ENCODE measurements around the gene ADGRL2. TPM values are rescaled to one million over a fixed set of nuclear protein-coding genes. Genes with fewer than 3 reads are reported as not detected.

Gene ADGRL2
- polyA plus RNA-seq, 1 donor (not counting 4 experiments of a cell fraction or from before 2014, with no cell fraction given), result 6.6 TPM

DNA sequence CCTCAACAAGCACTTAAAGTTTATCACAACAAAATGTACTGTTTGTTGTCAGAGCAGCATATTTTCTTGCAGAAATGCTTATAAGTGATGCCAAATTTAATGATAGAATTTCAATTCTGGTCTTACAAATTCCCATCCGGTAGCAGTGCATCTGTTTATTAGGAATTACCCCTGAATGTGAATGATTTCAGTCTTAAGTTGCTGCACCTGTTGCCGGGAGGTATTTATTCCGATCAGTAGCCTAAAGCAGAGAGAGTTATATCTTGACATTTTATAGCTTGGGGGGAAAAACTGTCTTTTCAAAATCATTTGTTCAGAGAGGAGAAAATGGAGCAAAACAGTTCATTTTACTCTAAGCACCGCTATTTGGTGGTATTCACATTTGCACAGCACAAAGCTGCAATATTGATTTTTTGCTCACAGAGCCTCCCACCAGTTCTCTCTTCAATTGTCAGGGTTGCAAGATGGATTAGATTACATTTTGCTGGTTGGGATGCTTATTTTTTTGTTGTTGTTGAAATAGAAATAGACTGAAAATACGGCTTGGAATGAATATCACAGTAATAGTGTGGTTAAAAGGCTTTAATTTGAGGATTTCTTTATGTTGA lies 98.6 kb downstream of the ADGRL2 start:
- no peak overlapping the region for H2AFZ ChIP-seq (ENCODE audit: control insufficient read depth, low read length)
- H3K36me3 ChIP-seq (ENCODE audit: control insufficient read depth in 2 of 2, extremely low read depth in 1 of 2, insufficient read depth in 2 of 2, low read length in 2 of 2), result no peaks in the 10 kb centered on the region
- no peak overlapping the region for H3K9ac ChIP-seq (ENCODE audit: control insufficient read depth, extremely low read depth, insufficient read depth, low read length)
- no peak overlapping the region for H3K4me3 ChIP-seq (ENCODE audit: control insufficient read depth in 2 of 3, extremely low read depth in 1 of 3, insufficient read depth in 2 of 3, low read depth in 1 of 3, low read length in 3 of 3)
- no peaks in the 10 kb centered on the region for H3K9me3 ChIP-seq (ENCODE audit: control insufficient read depth, low read depth, low read length)
- no peaks in the 10 kb centered on the region for H3K4me1 ChIP-seq (ENCODE audit: control insufficient read depth, extremely low read depth, insufficient read depth, low read length)
- no peak for FAIRE-seq
- no peak for DNase-seq (ENCODE audit: low read depth, low spot score)
- H4K20me1 ChIP-seq (ENCODE audit: control insufficient read depth, extremely low read depth, insufficient read depth, low read length), result no peaks in the 10 kb centered on the region
- H3K27ac ChIP-seq (ENCODE audit: control insufficient read depth, insufficient read depth, low read length), result no peak overlapping the region
- TF ChIP-seq EZH2 (IDR thresholded peaks at IDR 0.05; ENCODE audit: low read length), result no peak
- TF ChIP-seq, protein P1, sequence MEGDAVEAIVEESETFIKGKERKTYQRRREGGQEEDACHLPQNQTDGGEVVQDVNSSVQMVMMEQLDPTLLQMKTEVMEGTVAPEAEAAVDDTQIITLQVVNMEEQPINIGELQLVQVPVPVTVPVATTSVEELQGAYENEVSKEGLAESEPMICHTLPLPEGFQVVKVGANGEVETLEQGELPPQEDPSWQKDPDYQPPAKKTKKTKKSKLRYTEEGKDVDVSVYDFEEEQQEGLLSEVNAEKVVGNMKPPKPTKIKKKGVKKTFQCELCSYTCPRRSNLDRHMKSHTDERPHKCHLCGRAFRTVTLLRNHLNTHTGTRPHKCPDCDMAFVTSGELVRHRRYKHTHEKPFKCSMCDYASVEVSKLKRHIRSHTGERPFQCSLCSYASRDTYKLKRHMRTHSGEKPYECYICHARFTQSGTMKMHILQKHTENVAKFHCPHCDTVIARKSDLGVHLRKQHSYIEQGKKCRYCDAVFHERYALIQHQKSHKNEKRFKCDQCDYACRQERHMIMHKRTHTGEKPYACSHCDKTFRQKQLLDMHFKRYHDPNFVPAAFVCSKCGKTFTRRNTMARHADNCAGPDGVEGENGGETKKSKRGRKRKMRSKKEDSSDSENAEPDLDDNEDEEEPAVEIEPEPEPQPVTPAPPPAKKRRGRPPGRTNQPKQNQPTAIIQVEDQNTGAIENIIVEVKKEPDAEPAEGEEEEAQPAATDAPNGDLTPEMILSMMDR (optimal IDR thresholded peaks at IDR 0.05 in 1 of 3, IDR thresholded peaks at IDR 0.05 in 1 of 3, conservative IDR thresholded peaks at IDR 0.05 in 1 of 3; ENCODE audit: extremely low read depth in 1 of 3, insufficient read depth in 2 of 3, low read length in 3 of 3), result no peak
- no peak overlapping the region for H3K4me2 ChIP-seq (ENCODE audit: control insufficient read depth, extremely low read depth, insufficient read depth, low read depth, low read length)
- H3K27me3 ChIP-seq (ENCODE audit: control insufficient read depth, extremely low read depth, insufficient read depth, low read length), result no peaks in the 10 kb centered on the region
- no peaks in the 10 kb centered on the region for H3K9me1 ChIP-seq (ENCODE audit: control insufficient read depth, extremely low read depth, insufficient read depth, low read length)
- dilution Hi-C loops (cut with MboI; ENCODE audit: extremely low pct_ligation_motif_present, low sequenced_read_pairs), result no loop called here
- H3K79me2 ChIP-seq (ENCODE audit: control insufficient read depth, insufficient read depth, low read length), result no peaks in the 10 kb centered on the region

DNA sequence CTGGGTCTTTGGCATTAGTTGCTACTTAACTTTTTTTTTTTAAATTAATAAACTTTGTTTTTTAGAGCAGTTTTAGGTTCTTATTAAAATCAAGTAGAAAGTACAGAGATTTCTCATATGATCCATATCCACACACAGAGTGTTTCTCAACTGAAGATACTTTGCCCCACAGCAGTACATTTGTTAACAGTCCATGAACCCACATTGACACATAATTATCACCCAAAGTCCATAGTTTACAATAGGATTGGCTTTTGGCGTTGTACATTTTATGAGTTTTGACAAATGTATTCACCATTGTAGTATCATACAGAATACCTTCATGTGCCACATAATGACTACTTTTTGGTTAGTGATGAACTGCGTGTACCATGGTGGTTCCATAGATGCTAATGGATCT lies 106.8 kb downstream of the ADGRL2 start:
- Histone ChIP-seq H3K4me1 (ENCODE audit: control insufficient read depth, extremely low read depth, insufficient read depth, low read length) (no peaks in the 10 kb centered on the region), H3K9ac (ENCODE audit: control insufficient read depth, extremely low read depth, insufficient read depth, low read length) (no peak overlapping the region), H3K4me2 (ENCODE audit: control insufficient read depth, extremely low read depth, insufficient read depth, low read depth, low read length) (no peak overlapping the region), H2AFZ (ENCODE audit: control insufficient read depth, low read length) (no peak overlapping the region), H3K4me3 (ENCODE audit: control insufficient read depth in 2 of 3, extremely low read depth in 1 of 3, insufficient read depth in 2 of 3, low read depth in 1 of 3, low read length in 3 of 3) (no peak overlapping the region), H3K27ac (ENCODE audit: control insufficient read depth, insufficient read depth, low read length) (no peak overlapping the region), H3K27me3 (ENCODE audit: control insufficient read depth, extremely low read depth, insufficient read depth, low read length) (no peaks in the 10 kb centered on the region), H3K79me2 (ENCODE audit: control insufficient read depth, insufficient read depth, low read length) (no peaks in the 10 kb centered on the region), H3K9me3 (ENCODE audit: control insufficient read depth, low read depth, low read length) (no peaks in the 10 kb centered on the region), H3K36me3 (ENCODE audit: control insufficient read depth in 2 of 2, extremely low read depth in 1 of 2, insufficient read depth in 2 of 2, low read length in 2 of 2) (no peaks in the 10 kb centered on the region), H4K20me1 (ENCODE audit: control insufficient read depth, extremely low read depth, insufficient read depth, low read length) (no peaks in the 10 kb centered on the region), H3K9me1 (ENCODE audit: control insufficient read depth, extremely low read depth, insufficient read depth, low read length) (no peaks in the 10 kb centered on the region)
- DNase-seq (ENCODE audit: low read depth, low spot score) (no peak), FAIRE-seq (no peak)
- dilution Hi-C loops (cut with MboI; ENCODE audit: extremely low pct_ligation_motif_present, low sequenced_read_pairs), result no loop called here
- TF ChIP-seq, protein P1 (optimal IDR thresholded peaks at IDR 0.05 in 1 of 3, IDR thresholded peaks at IDR 0.05 in 1 of 3, conservative IDR thresholded peaks at IDR 0.05 in 1 of 3; ENCODE audit: extremely low read depth in 1 of 3, insufficient read depth in 2 of 3, low read length in 3 of 3), result no peak

Measured in keratinocyte (primary cell).